Brain microvascular endothelial cell (primary cell): ENCODE data around the gene EEFSEC.

Source experiments
- DNase-seq: peaks from one replicate; pipeline ENCODE4 v3.0.0-alpha.2; 2020
- H3K27ac ChIP-seq: fragments of 250-450 bp; sonication (Bioruptor Pico); 2 replicates; pipeline ENCODE4 v1.5.1; 2020; ENCODE audit warnings: mild to moderate bottlenecking, moderate library complexity
- H3K27me3 ChIP-seq: fragments of 250-450 bp; sonication (Bioruptor Pico); replicated peaks from 2 replicates; pipeline ENCODE4 v1.5.1; 2020; ENCODE audit warnings: mild to moderate bottlenecking
- H3K36me3 ChIP-seq: fragments of 250-450 bp; sonication (Bioruptor Pico); replicated peaks from 2 replicates; pipeline ENCODE4 v1.5.1; 2020; ENCODE audit warnings: mild to moderate bottlenecking
- H3K4me3 ChIP-seq: 2 replicates; pipeline ENCODE4 v1.5.1; 2011; ENCODE audit warnings: low read depth, mild to moderate bottlenecking, control low read depth, low read length, moderate library complexity
- in situ Hi-C: cut with HindIII; loops from 2 replicates; pipeline ENCODE4 v1.10.0; 2017; ENCODE audit warnings: low sequenced_read_pairs, low pct_ligation_motif_present
- TF ChIP-seq, protein P1 (sequence below): IDR thresholded peaks from 2 replicates; pipeline ENCODE4 v1.5.1; 2011; ENCODE audit warnings: low read depth, mild to moderate bottlenecking, moderate library complexity, low read length, control low read depth, inconsistent platforms; ENCODE audit errors: missing control alignments

Gene EEFSEC

DNA sequence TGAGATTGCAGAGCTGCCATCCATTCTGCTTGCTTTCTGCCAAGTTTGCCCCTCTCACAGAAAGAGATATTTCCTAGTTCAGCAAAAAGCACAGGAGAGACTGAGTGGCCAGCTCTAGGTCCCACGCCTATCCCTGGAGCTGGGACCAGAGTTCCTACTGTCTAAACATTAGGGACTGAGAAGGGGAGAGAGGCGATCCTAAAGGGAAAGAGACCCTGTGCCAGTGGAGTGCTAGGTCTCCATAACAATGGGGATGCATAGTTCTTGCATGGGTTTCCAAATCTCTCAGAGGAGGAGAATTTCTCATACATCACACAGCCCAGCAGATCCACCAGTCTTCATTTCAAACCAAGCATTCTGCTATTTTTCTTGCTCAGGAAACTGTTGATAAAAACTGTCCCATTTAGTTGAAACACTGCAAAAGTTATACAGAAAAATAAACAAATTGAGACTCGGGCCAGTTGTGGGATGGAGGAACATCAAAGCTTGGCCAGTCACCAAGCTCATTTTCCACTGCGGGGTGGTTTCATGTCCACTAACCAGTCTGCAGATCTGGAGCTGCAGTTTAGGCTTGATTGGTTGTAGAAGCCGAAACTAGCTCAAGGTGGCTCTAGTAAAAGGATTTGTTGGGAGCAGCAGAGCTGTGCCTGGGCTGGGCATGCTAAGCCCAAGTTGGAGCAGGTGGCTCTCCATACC lies 62.7 kb downstream of the EEFSEC start:
- Histone ChIP-seq H3K27ac (no peak overlapping the region), H3K27me3 (no peaks in the 10 kb centered on the region), H3K36me3 (no peaks in the 10 kb centered on the region), H3K4me3 (no peak overlapping the region)
- TF ChIP-seq, protein P1, sequence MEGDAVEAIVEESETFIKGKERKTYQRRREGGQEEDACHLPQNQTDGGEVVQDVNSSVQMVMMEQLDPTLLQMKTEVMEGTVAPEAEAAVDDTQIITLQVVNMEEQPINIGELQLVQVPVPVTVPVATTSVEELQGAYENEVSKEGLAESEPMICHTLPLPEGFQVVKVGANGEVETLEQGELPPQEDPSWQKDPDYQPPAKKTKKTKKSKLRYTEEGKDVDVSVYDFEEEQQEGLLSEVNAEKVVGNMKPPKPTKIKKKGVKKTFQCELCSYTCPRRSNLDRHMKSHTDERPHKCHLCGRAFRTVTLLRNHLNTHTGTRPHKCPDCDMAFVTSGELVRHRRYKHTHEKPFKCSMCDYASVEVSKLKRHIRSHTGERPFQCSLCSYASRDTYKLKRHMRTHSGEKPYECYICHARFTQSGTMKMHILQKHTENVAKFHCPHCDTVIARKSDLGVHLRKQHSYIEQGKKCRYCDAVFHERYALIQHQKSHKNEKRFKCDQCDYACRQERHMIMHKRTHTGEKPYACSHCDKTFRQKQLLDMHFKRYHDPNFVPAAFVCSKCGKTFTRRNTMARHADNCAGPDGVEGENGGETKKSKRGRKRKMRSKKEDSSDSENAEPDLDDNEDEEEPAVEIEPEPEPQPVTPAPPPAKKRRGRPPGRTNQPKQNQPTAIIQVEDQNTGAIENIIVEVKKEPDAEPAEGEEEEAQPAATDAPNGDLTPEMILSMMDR = no peak
- DNase-seq = no peak
- in situ Hi-C loops = no loop called here

DNA sequence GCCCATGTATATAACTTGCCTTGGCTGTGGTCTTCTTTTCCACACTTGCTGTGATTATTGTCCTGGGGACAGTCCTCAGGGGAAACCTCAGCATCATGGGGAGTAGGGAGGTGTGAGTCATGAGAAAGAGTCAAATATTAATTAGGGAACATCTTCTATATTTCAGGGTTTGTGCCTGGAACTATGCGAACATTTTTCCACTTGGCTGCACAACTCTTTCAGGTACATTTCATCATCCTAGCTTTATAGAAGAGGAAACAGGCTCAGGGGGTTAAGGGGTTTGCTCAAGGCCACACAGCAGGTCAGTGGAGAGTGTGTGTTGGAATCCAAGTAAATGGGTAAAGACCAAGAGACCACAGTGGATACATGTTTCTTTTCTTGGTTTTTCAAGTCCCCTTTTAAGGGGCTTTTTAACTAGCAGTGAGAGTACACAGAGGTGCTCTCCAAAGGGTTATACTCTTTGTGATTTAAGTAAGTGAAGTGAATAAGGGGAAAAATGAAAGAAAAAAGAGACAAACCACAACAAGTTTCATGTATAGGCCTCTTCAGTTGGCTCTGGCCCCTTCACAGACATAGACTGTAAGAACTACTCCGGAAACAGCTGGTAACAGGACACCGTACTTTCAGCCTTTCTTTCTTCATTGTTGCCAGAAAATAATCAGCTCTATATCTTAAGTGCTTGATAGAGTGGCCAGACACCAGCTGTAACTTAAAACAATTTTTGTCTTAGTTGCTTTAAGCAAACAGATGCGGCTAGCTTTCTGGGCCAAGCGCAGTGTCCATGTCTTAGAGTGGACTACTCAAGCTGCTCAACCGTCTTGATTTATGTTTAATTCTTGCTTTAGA lies 64.6 kb downstream of the EEFSEC start:
- TF ChIP-seq, protein P1 = no peak
- Histone ChIP-seq H3K27ac (no peak overlapping the region), H3K27me3 (no peaks in the 10 kb centered on the region), H3K36me3 (no peaks in the 10 kb centered on the region), H3K4me3 (no peak overlapping the region)
- in situ Hi-C loops = no loop called here
- no peak for DNase-seq

DNA sequence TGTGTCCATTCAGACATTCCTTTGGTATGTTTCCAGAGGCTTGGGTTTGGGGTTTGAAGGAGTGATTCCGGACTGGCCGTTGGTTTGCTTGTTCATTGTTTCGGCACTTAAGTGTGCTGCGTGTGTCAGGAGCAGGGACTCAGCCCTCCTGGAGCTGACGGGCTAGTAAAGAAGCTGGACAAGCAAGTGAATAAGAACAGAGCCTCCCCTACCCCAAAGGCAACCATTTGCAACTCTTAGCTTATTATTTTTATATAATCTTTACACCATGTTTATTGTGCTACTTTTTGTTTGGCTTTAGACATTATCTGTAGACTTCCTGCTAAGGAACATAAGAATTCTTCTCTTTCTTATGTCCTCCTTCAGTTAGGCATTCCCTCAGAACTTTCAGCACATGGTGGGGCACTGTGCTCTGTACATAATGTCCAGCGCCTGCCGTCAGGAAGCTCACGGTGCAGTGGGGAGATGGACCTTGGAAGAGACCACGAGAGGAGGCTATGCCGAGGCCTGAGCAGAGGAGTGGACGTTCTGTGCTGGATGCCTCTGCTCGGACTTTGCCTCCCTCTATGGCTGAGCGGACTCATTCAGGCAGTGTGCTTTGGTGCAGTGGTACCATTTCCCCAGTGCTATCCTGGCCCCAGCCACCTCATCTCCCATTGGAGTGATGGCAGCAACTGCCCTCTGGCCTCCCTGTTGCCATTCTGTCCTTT lies 65.4 kb downstream of the EEFSEC start:
- no peak overlapping the region for H3K27ac ChIP-seq
- no peaks in the 10 kb centered on the region for H3K27me3 ChIP-seq
- TF ChIP-seq, protein P1 = no peak
- DNase-seq = no peak
- in situ Hi-C loops = no loop called here
- H3K36me3 ChIP-seq = no peaks in the 10 kb centered on the region
- H3K4me3 ChIP-seq = no peak overlapping the region

DNA sequence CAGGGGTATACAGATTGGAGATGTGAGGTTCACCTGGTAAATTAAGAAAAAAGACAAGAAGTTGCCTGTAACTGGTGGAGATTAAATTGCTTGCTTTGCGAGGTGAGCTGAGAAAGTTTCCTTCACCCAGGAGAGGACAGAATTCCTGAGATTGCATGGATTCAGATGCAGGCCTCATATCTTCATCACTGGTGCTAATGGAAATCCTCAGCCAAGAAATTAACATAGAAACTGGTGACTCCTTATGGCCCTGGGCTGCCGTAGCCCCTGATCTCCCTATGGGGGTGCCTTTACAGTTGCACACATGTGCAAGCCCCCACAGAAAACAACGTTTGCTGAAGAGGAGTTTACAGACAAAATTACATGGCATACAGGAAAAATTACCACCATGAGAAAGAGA lies 68.0 kb downstream of the EEFSEC start:
- Histone ChIP-seq H3K4me3 (no peak overlapping the region), H3K27ac (no peak overlapping the region), H3K27me3 (no peaks in the 10 kb centered on the region), H3K36me3 (no peaks in the 10 kb centered on the region)
- in situ Hi-C loops = no loop called here
- DNase-seq = no peak
- TF ChIP-seq, protein P1 = no peak

DNA sequence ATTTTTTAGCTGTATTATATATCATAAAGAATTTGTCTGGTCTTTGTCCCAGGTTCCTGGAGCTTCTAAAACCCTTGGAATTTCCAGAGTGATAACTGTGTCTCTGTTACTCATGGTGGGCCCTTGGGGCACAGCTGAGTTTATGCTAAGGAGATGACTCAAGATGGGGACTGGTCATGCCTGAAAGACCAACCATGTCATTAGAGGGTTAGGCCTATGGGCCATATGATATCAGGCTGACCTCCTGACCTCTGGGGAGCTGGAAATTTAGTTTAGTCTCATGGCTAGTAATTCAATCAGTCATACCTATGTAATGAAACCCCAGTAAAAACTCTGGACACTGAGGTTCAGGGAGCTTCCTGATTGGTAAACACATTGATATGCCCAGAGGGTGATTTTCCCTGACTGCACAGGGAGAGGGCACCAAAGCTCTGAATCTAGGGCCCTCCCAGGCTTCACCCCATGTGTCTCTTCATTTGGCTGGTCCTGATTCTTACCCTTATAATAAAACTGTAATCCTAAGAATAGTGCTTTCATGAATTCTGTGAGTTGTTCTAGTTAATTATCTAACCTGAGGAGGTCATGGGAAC lies 69.6 kb downstream of the EEFSEC start:
- Histone ChIP-seq H3K27me3 (no peaks in the 10 kb centered on the region), H3K27ac (no peak overlapping the region), H3K4me3 (no peak overlapping the region), H3K36me3 (no peaks in the 10 kb centered on the region)
- TF ChIP-seq, protein P1 = no peak
- no peak for DNase-seq
- in situ Hi-C loops = no loop called here
